AG09309 (cell line): Measurements from ENCODE around the gene WFDC11.

Experiments
- DNase-seq: peaks from one replicate; pipeline ENCODE4 v3.0.0-alpha.2; 2010; ENCODE audit warnings: low read depth
- H3K4me3 ChIP-seq: 2 replicates; pipeline ENCODE4 v1.5.1; 2011; ENCODE audit warnings: mild to moderate bottlenecking, low read depth, low read length, moderate library complexity; ENCODE audit not compliant: control insufficient read depth
- CTCF ChIP-seq: IDR thresholded peaks from 2 replicates; pipeline ENCODE4 v1.5.1; 2011; ENCODE audit warnings: mild to moderate bottlenecking, low read depth, low read length, inconsistent platforms; ENCODE audit not compliant: insufficient read depth, control insufficient read depth; ENCODE audit errors: missing control alignments

The WFDC11 gene

GRCh38 chr20:45621593-45621992, 48.4 kb downstream of the WFDC11 start:
- no peak for TF ChIP-seq CTCF
- H3K4me3 ChIP-seq = no peak overlapping the region
- no peak for DNase-seq

GRCh38 chr20:45617591-45617990, 52.4 kb downstream of the WFDC11 start:
- no peak overlapping the region for H3K4me3 ChIP-seq
- TF ChIP-seq CTCF = no peak
- no peak for DNase-seq

GRCh38 chr20:45612314-45612713, 57.7 kb downstream of the WFDC11 start:
- H3K4me3 ChIP-seq = no peak overlapping the region
- no peak for TF ChIP-seq CTCF
- DNase-seq = no peak

GRCh38 chr20:45611054-45611453, 59.0 kb downstream of the WFDC11 start:
- TF ChIP-seq CTCF = no peak
- DNase-seq = peak; percentile 81
- H3K4me3 ChIP-seq = no peak overlapping the region

GRCh38 chr20:45607810-45608209, 62.2 kb downstream of the WFDC11 start:
- TF ChIP-seq CTCF = no peak
- DNase-seq = no peak
- H3K4me3 ChIP-seq = no peak overlapping the region
